ENCODE data around the gene TK2.
A peak's percentile ranks its signal among the peaks of the same experiment; 100 is the strongest.
"Not testable (repeated sequence)": the region's sequence is repeated elsewhere in the genome, so short reads cannot be mapped to it uniquely, and the experiment has no call there.

TK2 gene

DNA sequence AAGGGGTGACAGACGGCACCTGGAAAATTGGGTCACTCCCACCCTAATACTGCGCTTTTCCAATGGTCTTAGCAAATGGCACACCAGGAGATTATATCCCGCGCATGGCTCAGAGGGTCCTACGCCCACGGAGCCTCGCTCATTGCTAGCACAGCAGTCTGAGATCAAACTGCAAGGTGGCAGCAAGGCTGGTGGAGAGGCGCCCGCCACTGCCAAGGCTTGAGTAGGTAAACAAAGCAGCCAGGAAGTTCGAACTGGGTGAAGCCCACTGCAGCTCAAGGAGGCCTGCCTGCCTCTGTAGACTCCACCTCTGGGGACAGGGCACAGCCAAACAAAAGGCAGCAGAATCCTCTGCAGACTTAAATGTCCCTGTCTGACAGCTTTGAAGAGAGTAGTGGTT is 53.7 kb downstream of the TK2 start:
- not testable (repeated sequence) for H3K27ac ChIP-seq (ENCODE audit: low read depth, low read length, severe bottlenecking); H3K36me3 ChIP-seq (ENCODE audit: control insufficient read depth, insufficient read depth, low read length); H3K4me3 ChIP-seq (ENCODE audit: extremely low read depth, insufficient read depth, low read length, poor library complexity, severe bottlenecking); H3K4me1 ChIP-seq (ENCODE audit: control insufficient read depth, insufficient read depth, low read length, poor library complexity, severe bottlenecking); H3K9me3 ChIP-seq (ENCODE audit: control insufficient read depth, low read length)
- WGBS, 2 experiments (ENCODE audit: insufficient coverage in 2 of 2), result 93 to 100% methylated on average over 3 to 6 of the region's 10 CpGs

- 87 to 91% methylated on average over 1 of the region's 2 CpGs for WGBS, 2 experiments (ENCODE audit: insufficient coverage in 2 of 2)
- no peaks in the 10 kb centered on the region for H3K4me1 ChIP-seq (ENCODE audit: control insufficient read depth, insufficient read depth, low read length, poor library complexity, severe bottlenecking)
- H3K9me3 ChIP-seq (ENCODE audit: control insufficient read depth, low read length), result no peaks in the 10 kb centered on the region
- H3K27ac ChIP-seq (ENCODE audit: low read depth, low read length, severe bottlenecking), result no peak overlapping the region
- no peak overlapping the region for H3K4me3 ChIP-seq (ENCODE audit: extremely low read depth, insufficient read depth, low read length, poor library complexity, severe bottlenecking)
- H3K36me3 ChIP-seq (ENCODE audit: control insufficient read depth, insufficient read depth, low read length), result no peaks in the 10 kb centered on the region
These were observed 54.5 kb downstream of the TK2 start for GRCh38 chr16:66495440-66495839.

DNA sequence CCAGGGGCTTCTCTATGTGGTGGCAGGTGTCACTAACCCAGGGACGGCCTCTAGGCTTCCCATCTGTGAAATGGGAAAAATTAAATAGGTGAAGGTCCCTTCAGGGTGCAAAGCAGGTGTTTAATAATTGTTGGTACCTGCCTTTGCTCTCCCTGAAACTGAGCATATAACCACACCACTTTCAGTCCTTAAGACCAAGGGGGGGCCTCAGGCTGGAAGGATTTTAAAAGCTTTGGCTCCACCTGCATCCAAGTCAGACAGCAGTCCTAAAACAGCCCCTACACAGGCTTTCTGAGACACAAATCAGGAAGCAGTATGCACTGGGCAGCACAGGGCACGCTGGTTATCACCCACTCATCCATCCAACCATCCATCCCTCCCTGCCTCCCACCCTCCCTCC is 55.0 kb downstream of the TK2 start:
- H3K4me1 ChIP-seq (ENCODE audit: control insufficient read depth, insufficient read depth, low read length, poor library complexity, severe bottlenecking), result no peaks in the 10 kb centered on the region
- H3K4me3 ChIP-seq (ENCODE audit: extremely low read depth, insufficient read depth, low read length, poor library complexity, severe bottlenecking), result no peak overlapping the region
- no peak overlapping the region for H3K27ac ChIP-seq (ENCODE audit: low read depth, low read length, severe bottlenecking)
- H3K9me3 ChIP-seq (ENCODE audit: control insufficient read depth, low read length), result no peaks in the 10 kb centered on the region
- WGBS, 2 experiments (ENCODE audit: insufficient coverage in 2 of 2), result 88 to 94% methylated on average over 1 of the region's 2 CpGs
- H3K36me3 ChIP-seq (ENCODE audit: control insufficient read depth, insufficient read depth, low read length), result no peaks in the 10 kb centered on the region

GRCh38 chr16:66493490-66494401 is 56.2 kb downstream of the TK2 start:
- Histone ChIP-seq H3K4me1 (ENCODE audit: control insufficient read depth, insufficient read depth, low read length, poor library complexity, severe bottlenecking) (no peaks in the 10 kb centered on the region), H3K4me3 (ENCODE audit: extremely low read depth, insufficient read depth, low read length, poor library complexity, severe bottlenecking) (no peak overlapping the region), H3K36me3 (ENCODE audit: control insufficient read depth, insufficient read depth, low read length) (no peaks in the 10 kb centered on the region), H3K9me3 (ENCODE audit: control insufficient read depth, low read length) (no peaks in the 10 kb centered on the region), H3K27ac (ENCODE audit: low read depth, low read length, severe bottlenecking) (no peak overlapping the region)
- 87 to 96% methylated on average over 9 to 10 of the region's 14 CpGs for WGBS, 2 experiments (ENCODE audit: insufficient coverage in 2 of 2)

- Histone ChIP-seq H3K36me3 (ENCODE audit: control insufficient read depth, insufficient read depth, low read length) (no peaks in the 10 kb centered on the region), H3K9me3 (ENCODE audit: control insufficient read depth, low read length) (no peaks in the 10 kb centered on the region), H3K4me1 (ENCODE audit: control insufficient read depth, insufficient read depth, low read length, poor library complexity, severe bottlenecking) (peaks cover 8% of the 10 kb centered on the region), H3K4me3 (ENCODE audit: extremely low read depth, insufficient read depth, low read length, poor library complexity, severe bottlenecking) (no peak overlapping the region), H3K27ac (ENCODE audit: low read depth, low read length, severe bottlenecking) (no peak overlapping the region)
- 80 to 81% methylated on average over 5 to 6 of the region's 7 CpGs for WGBS, 2 experiments (ENCODE audit: insufficient coverage in 2 of 2)
These were observed 58.2 kb downstream of the TK2 start for GRCh38 chr16:66491716-66492064.

DNA sequence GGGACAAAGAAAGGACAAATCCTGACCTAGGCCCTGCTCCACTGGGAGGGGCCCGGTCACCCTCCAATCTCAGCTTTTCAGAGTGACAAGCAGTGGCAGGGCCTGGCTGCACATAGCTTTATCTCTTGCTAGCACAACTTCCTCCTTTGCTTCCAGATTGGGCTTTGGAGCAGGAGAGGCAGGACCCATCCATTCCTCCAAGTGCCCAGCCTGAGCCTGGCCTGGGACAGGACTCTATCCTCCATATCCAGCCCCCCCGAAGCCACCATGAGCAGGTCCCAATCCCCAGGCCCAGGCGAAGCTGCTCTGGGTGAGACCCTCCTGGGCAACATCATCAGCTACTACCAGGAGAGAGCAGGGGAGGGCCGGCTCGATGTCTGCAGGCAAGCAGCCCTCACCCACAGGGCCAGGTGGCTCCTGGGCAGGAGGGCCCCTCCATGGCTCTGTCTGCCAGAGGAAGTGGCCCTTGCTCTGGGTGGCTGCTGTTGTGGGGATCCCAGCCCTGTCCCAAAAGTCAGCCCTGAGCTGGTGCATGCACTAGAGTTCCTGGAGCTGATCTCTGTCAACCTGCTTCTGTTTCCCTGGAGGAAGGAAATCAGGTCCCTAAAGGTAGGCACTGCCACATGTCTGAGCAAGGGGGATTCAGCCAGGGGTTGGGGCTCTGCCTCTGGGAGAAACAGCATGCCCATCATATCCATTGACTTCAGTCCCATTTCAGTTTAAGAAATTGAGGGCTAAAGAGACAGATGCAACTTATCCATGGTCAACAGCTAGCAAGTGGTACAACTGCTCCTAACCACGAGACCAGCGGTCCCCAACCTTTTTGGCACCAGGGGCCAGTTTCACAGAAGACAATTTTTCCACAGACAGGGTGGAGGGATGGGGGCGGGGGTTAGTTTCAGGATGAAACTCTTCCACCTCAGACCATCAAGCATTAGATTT is 58.9 kb downstream of the TK2 start:
- Histone ChIP-seq H3K36me3 (ENCODE audit: control insufficient read depth, insufficient read depth, low read length) (no peaks in the 10 kb centered on the region), H3K4me1 (ENCODE audit: control insufficient read depth, insufficient read depth, low read length, poor library complexity, severe bottlenecking) (peaks cover 11% of the 10 kb centered on the region), H3K27ac (ENCODE audit: low read depth, low read length, severe bottlenecking) (no peak overlapping the region), H3K4me3 (ENCODE audit: extremely low read depth, insufficient read depth, low read length, poor library complexity, severe bottlenecking) (no peak overlapping the region), H3K9me3 (ENCODE audit: control insufficient read depth, low read length) (no peaks in the 10 kb centered on the region)
- 92 to 93% methylated on average over 3 to 5 of the region's 8 CpGs for WGBS, 2 experiments (ENCODE audit: insufficient coverage in 2 of 2)

DNA sequence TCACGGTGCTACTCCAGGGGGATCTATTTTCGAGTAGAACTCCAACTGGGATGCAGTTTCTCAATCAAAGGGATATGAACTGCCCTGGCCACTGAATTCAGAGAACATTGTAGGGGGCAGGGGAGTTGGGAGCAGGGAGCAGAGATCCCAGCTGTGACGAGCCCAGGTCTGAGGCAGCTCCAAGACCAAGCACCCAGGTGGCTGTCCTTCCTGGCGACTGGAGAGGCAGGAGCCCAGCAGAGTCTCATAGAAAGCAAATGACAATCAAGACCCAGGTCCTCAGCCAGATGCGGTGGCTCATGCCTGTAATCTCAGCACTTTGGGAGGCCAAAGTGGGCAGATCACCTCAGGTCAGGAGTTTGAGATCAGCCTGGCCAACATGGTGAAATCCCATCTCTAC is 60.1 kb downstream of the TK2 start:
- no peak overlapping the region for H3K27ac ChIP-seq (ENCODE audit: low read depth, low read length, severe bottlenecking)
- 83 to 92% methylated on average over 5 of the region's 5 CpGs for WGBS, 2 experiments (ENCODE audit: insufficient coverage in 2 of 2)

DNA sequence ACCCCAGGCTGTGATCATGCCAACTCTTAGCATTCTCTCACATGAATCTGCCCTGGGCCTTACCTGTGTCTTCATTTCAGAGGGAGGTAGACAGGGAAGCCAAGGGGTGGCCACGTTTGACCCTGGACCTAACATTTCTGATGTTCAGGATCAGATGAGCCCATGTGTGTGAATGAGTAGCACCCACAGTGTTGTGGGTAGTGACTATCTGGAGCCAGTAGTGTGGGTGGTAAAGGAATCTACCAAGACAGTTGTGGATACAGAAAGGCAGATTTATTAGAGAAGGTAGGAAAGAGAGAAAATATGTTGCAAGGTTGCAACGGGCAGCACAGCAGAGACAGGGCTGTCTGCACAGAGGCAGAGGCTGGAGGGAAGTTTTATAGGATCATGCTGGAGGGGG is 60.5 kb downstream of the TK2 start:
- H3K4me1 ChIP-seq (ENCODE audit: control insufficient read depth, insufficient read depth, low read length, poor library complexity, severe bottlenecking), result peaks cover 14% of the 10 kb centered on the region
- no peak overlapping the region for H3K27ac ChIP-seq (ENCODE audit: low read depth, low read length, severe bottlenecking)
- H3K9me3 ChIP-seq (ENCODE audit: control insufficient read depth, low read length), result no peaks in the 10 kb centered on the region
- H3K4me3 ChIP-seq (ENCODE audit: extremely low read depth, insufficient read depth, low read length, poor library complexity, severe bottlenecking), result no peak overlapping the region
- H3K36me3 ChIP-seq (ENCODE audit: control insufficient read depth, insufficient read depth, low read length), result no peaks in the 10 kb centered on the region
- 94 to 100% methylated on average over 2 of the region's 2 CpGs for WGBS, 2 experiments (ENCODE audit: insufficient coverage in 2 of 2)

More for the DNA sequence above, 60.1 kb downstream of the TK2 start:
- no peaks in the 10 kb centered on the region for H3K36me3 ChIP-seq (ENCODE audit: control insufficient read depth, insufficient read depth, low read length)
- no peaks in the 10 kb centered on the region for H3K9me3 ChIP-seq (ENCODE audit: control insufficient read depth, low read length)
- H3K4me3 ChIP-seq (ENCODE audit: extremely low read depth, insufficient read depth, low read length, poor library complexity, severe bottlenecking), result no peak overlapping the region
- peaks cover 14% of the 10 kb centered on the region for H3K4me1 ChIP-seq (ENCODE audit: control insufficient read depth, insufficient read depth, low read length, poor library complexity, severe bottlenecking)

- Histone ChIP-seq H3K27ac (ENCODE audit: low read depth, low read length, severe bottlenecking) (no peak overlapping the region), H3K4me1 (ENCODE audit: control insufficient read depth, insufficient read depth, low read length, poor library complexity, severe bottlenecking) (peaks cover 14% of the 10 kb centered on the region), H3K9me3 (ENCODE audit: control insufficient read depth, low read length) (no peaks in the 10 kb centered on the region), H3K4me3 (ENCODE audit: extremely low read depth, insufficient read depth, low read length, poor library complexity, severe bottlenecking) (no peak overlapping the region), H3K36me3 (ENCODE audit: control insufficient read depth, insufficient read depth, low read length) (no peaks in the 10 kb centered on the region)
- WGBS, 2 experiments (ENCODE audit: insufficient coverage in 2 of 2), result 90 to 91% methylated on average over 1 of the region's 1 CpG
These were observed 61.4 kb downstream of the TK2 start for GRCh38 chr16:66488505-66488904.

DNA sequence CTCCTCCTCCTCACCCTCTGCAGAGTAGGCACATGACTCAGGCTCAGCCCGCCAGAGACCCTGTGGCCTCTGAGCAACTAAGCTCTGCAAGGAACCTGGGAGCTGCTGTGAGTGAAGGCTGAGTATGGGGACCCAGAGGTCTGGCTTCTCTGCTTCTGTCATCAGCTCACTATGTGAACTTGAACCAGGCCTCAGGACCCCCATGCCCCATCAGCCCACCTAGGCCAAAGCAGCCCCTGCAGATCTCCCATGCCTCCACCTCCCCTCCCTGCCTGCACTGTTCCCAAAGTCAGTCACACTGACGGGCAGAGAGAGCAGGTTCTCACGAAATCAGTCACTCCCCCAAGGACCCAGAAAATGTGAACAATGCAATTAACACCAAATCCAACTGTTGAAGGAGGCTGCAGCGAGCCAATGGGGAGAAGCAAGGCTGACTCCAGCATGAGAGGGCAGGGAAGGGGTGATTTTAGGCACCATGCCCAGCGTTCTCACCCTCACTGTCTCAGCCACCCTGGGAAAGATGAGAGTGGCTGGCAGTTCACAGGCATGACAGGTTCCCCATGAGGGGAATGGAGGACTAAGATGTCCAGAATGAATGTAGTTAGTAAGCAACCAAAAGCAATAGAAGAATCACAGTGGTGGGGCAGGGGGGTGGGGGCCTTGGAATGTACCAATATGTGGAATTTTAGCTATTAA is 62.2 kb downstream of the TK2 start:
- Histone ChIP-seq H3K9me3 (ENCODE audit: control insufficient read depth, low read length) (no peaks in the 10 kb centered on the region), H3K4me3 (ENCODE audit: extremely low read depth, insufficient read depth, low read length, poor library complexity, severe bottlenecking) (no peak overlapping the region), H3K4me1 (ENCODE audit: control insufficient read depth, insufficient read depth, low read length, poor library complexity, severe bottlenecking) (peaks cover 14% of the 10 kb centered on the region), H3K27ac (ENCODE audit: low read depth, low read length, severe bottlenecking) (peak overlapping the region; percentile 16), H3K36me3 (ENCODE audit: control insufficient read depth, insufficient read depth, low read length) (no peaks in the 10 kb centered on the region)
- 66% methylated on average over 4 of the region's 5 CpGs; no CpG with 5 or more reads in 1 of the 2 experiments for WGBS, 2 experiments (ENCODE audit: insufficient coverage in 2 of 2)
